ENCODE measurements around the gene GNG13. TPM values are rescaled to one million over a fixed set of nuclear protein-coding genes. Genes with fewer than 3 reads are reported as not detected.

The GNG13 gene, protein sequence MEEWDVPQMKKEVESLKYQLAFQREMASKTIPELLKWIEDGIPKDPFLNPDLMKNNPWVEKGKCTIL
- not detected in 3 replicates for total RNA-seq

GRCh38 chr16:799948-800833 is at the start of gene GNG13:
GNG13 (minus strand) TSS chr16:800734; CDS start chr16:799077, 1,657 bp downstream.
- H3K27me3 Mint-ChIP-seq (ENCODE audit: low read depth): peaks cover 71% of the 10 kb centered on the region
- no peak within 1 kb of the TSS for H3K4me3 Mint-ChIP-seq
- TF ChIP-seq, protein P1, sequence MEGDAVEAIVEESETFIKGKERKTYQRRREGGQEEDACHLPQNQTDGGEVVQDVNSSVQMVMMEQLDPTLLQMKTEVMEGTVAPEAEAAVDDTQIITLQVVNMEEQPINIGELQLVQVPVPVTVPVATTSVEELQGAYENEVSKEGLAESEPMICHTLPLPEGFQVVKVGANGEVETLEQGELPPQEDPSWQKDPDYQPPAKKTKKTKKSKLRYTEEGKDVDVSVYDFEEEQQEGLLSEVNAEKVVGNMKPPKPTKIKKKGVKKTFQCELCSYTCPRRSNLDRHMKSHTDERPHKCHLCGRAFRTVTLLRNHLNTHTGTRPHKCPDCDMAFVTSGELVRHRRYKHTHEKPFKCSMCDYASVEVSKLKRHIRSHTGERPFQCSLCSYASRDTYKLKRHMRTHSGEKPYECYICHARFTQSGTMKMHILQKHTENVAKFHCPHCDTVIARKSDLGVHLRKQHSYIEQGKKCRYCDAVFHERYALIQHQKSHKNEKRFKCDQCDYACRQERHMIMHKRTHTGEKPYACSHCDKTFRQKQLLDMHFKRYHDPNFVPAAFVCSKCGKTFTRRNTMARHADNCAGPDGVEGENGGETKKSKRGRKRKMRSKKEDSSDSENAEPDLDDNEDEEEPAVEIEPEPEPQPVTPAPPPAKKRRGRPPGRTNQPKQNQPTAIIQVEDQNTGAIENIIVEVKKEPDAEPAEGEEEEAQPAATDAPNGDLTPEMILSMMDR (IDR thresholded peaks at IDR 0.05; ENCODE audit: unreplicated experiment): no peak
- H3K27ac Mint-ChIP-seq: no peak within 1 kb of the TSS
- H3K36me3 Mint-ChIP-seq: peaks cover 12% of the 10 kb centered on the region
- H3K9me3 Mint-ChIP-seq: no peaks in the 10 kb centered on the region
- H3K4me1 Mint-ChIP-seq: no peaks in the 10 kb centered on the region
- no peak for DNase-seq (ENCODE audit: low spot score in 2 of 2, unreplicated experiment in 2 of 2)

GRCh38 chr16:848510-849253 is 48.1 kb upstream of the GNG13 start:
- no peak overlapping the region for H3K4me3 Mint-ChIP-seq

GRCh38 chr16:847681-848445 is 47.3 kb upstream of the GNG13 start:
- Mint-ChIP-seq H3K27ac (no peak overlapping the region), H3K9me3 (peaks cover 25% of the 10 kb centered on the region), H3K27me3 (ENCODE audit: low read depth) (no peaks in the 10 kb centered on the region), H3K4me3 (no peak overlapping the region), H3K36me3 (peaks cover 18% of the 10 kb centered on the region), H3K4me1 (no peaks in the 10 kb centered on the region)
- DNase-seq (ENCODE audit: low spot score in 2 of 2, unreplicated experiment in 2 of 2): no peak
- TF ChIP-seq, protein P1 (IDR thresholded peaks at IDR 0.05; ENCODE audit: unreplicated experiment): no peak

More at GRCh38 chr16:848510-849253, 48.1 kb upstream of the GNG13 start:
- Mint-ChIP-seq H3K36me3 (peaks cover 23% of the 10 kb centered on the region), H3K27ac (no peak overlapping the region), H3K27me3 (ENCODE audit: low read depth) (no peaks in the 10 kb centered on the region), H3K9me3 (peaks cover 29% of the 10 kb centered on the region), H3K4me1 (no peaks in the 10 kb centered on the region)
- peak in 1 of 2 experiments; percentile 8 for DNase-seq (ENCODE audit: low spot score in 2 of 2, unreplicated experiment in 2 of 2)
- TF ChIP-seq, protein P1 (IDR thresholded peaks at IDR 0.05; ENCODE audit: unreplicated experiment): no peak

GRCh38 chr16:847151-847550 is 46.6 kb upstream of the GNG13 start:
- H3K4me3 Mint-ChIP-seq: no peak overlapping the region
- no peaks in the 10 kb centered on the region for H3K4me1 Mint-ChIP-seq
- TF ChIP-seq, protein P1 (IDR thresholded peaks at IDR 0.05; ENCODE audit: unreplicated experiment): no peak
- H3K27ac Mint-ChIP-seq: no peak overlapping the region
- peaks cover 25% of the 10 kb centered on the region for H3K9me3 Mint-ChIP-seq
- H3K36me3 Mint-ChIP-seq: peaks cover 18% of the 10 kb centered on the region
- no peaks in the 10 kb centered on the region for H3K27me3 Mint-ChIP-seq (ENCODE audit: low read depth)
- no peak for DNase-seq (ENCODE audit: low spot score in 2 of 2, unreplicated experiment in 2 of 2)

GRCh38 chr16:845351-845745 is 44.8 kb upstream of the GNG13 start:
- TF ChIP-seq, protein P1 (IDR thresholded peaks at IDR 0.05; ENCODE audit: unreplicated experiment): no peak
- peaks cover 20% of the 10 kb centered on the region for H3K9me3 Mint-ChIP-seq
- H3K4me1 Mint-ChIP-seq: no peaks in the 10 kb centered on the region
- DNase-seq (ENCODE audit: low spot score in 2 of 2, unreplicated experiment in 2 of 2): no peak
- peaks cover 12% of the 10 kb centered on the region for H3K36me3 Mint-ChIP-seq
- no peaks in the 10 kb centered on the region for H3K27me3 Mint-ChIP-seq (ENCODE audit: low read depth)
- H3K27ac Mint-ChIP-seq: no peak overlapping the region
- H3K4me3 Mint-ChIP-seq: no peak overlapping the region

Measured in mesothelial cell of epicardium (in vitro differentiated cells).